IPS-18c (cell line): ENCODE measurements around the gene CDC14A.

Experiments used
- H3K4me3 ChIP-seq: 2 replicates; pipeline ENCODE4 v1.7.0; 2013; ENCODE audit warnings: low read depth, mild to moderate bottlenecking, low read length, moderate library complexity; ENCODE audit not compliant: insufficient read depth
- H3K9me3 ChIP-seq: one replicate; pipeline ENCODE4 v1.6.1; 2013; ENCODE audit warnings: mild to moderate bottlenecking, low read length, moderate library complexity; ENCODE audit not compliant: control insufficient read depth, insufficient read depth

The CDC14A gene

GRCh38 chr1:100445565-100445964 is 93.3 kb downstream of the CDC14A start:
- Histone ChIP-seq H3K4me3 (no peak overlapping the region), H3K9me3 (no peaks in the 10 kb centered on the region)

- no peaks in the 10 kb centered on the region for H3K9me3 ChIP-seq
- no peak overlapping the region for H3K4me3 ChIP-seq
Measured at GRCh38 chr1:100448366-100448765, 96.1 kb downstream of the CDC14A start.

- H3K4me3 ChIP-seq = no peak overlapping the region
- H3K9me3 ChIP-seq = no peaks in the 10 kb centered on the region
Measured at GRCh38 chr1:100449477-100449876, 97.2 kb downstream of the CDC14A start.

- no peaks in the 10 kb centered on the region for H3K9me3 ChIP-seq
- H3K4me3 ChIP-seq = no peak overlapping the region
Measured at GRCh38 chr1:100452641-100453040, 100.3 kb downstream of the CDC14A start.

GRCh38 chr1:100455478-100456072 is 103.3 kb downstream of the CDC14A start:
- no peak overlapping the region for H3K4me3 ChIP-seq
- H3K9me3 ChIP-seq = no peaks in the 10 kb centered on the region

- H3K9me3 ChIP-seq = no peaks in the 10 kb centered on the region
- H3K4me3 ChIP-seq = no peak overlapping the region
Measured at GRCh38 chr1:100456880-100457279, 104.6 kb downstream of the CDC14A start.

GRCh38 chr1:100457683-100458082 is 105.4 kb downstream of the CDC14A start:
- H3K9me3 ChIP-seq = no peaks in the 10 kb centered on the region
- no peak overlapping the region for H3K4me3 ChIP-seq

GRCh38 chr1:100458661-100459357 is 106.5 kb downstream of the CDC14A start:
- H3K4me3 ChIP-seq = no peak overlapping the region
- no peaks in the 10 kb centered on the region for H3K9me3 ChIP-seq

- Histone ChIP-seq H3K4me3 (no peak overlapping the region), H3K9me3 (no peaks in the 10 kb centered on the region)
Measured at GRCh38 chr1:100459358-100460114, 107.2 kb downstream of the CDC14A start.

- H3K9me3 ChIP-seq = no peaks in the 10 kb centered on the region
- no peak overlapping the region for H3K4me3 ChIP-seq
Measured at GRCh38 chr1:100461222-100461621, 108.9 kb downstream of the CDC14A start.

- Histone ChIP-seq H3K9me3 (no peaks in the 10 kb centered on the region), H3K4me3 (no peak overlapping the region)
Measured at GRCh38 chr1:100462326-100463025, 110.2 kb downstream of the CDC14A start.

- Histone ChIP-seq H3K9me3 (no peaks in the 10 kb centered on the region), H3K4me3 (no peak overlapping the region)
Measured at GRCh38 chr1:100463791-100464424, 111.6 kb downstream of the CDC14A start.

GRCh38 chr1:100469578-100469977 is 117.3 kb downstream of the CDC14A start:
- H3K9me3 ChIP-seq = no peaks in the 10 kb centered on the region
- no peak overlapping the region for H3K4me3 ChIP-seq

GRCh38 chr1:100474834-100475233 is 122.5 kb downstream of the CDC14A start:
- no peak overlapping the region for H3K4me3 ChIP-seq
- H3K9me3 ChIP-seq = no peaks in the 10 kb centered on the region

- Histone ChIP-seq H3K9me3 (no peaks in the 10 kb centered on the region), H3K4me3 (no peak overlapping the region)
Measured at GRCh38 chr1:100476735-100477290, 124.5 kb downstream of the CDC14A start.

GRCh38 chr1:100478816-100479215 is 126.5 kb downstream of the CDC14A start:
- no peaks in the 10 kb centered on the region for H3K9me3 ChIP-seq

More at GRCh38 chr1:100478816-100479215, 126.5 kb downstream of the CDC14A start:
- no peak overlapping the region for H3K4me3 ChIP-seq
